SK-N-SH (cell line): ENCODE results near the gene PBX1.

Source experiments
- CHD2 ChIP-seq: fragments of 150-350 bp; IDR thresholded peaks from 2 replicates; pipeline ENCODE4 v1.6.1; 2018; ENCODE audit warnings: low read length; ENCODE audit not compliant: partially characterized antibody
- EZH2phosphoT487 ChIP-seq: fragments of 200-600 bp; sonication (generic); IDR thresholded peaks from 2 replicates; pipeline ENCODE4 v1.6.1; 2017; ENCODE audit warnings: low read depth, mixed run types, mild to moderate bottlenecking, antibody characterized with exemption, moderate library complexity, borderline replicate concordance
- GABPA ChIP-seq: IDR thresholded peaks from 2 replicates; pipeline ENCODE4 v1.4.0; 2012; ENCODE audit warnings: low read depth, mild to moderate bottlenecking
- MEF2A ChIP-seq: IDR thresholded peaks from 2 replicates; pipeline ENCODE4 v1.4.0; 2012; ENCODE audit warnings: low read depth, borderline replicate concordance
- MXI1 ChIP-seq: IDR thresholded peaks from 2 replicates; pipeline ENCODE4 v1.6.1; 2012; ENCODE audit warnings: mild to moderate bottlenecking, low read depth, low read length, improper control_type of control experiment
- POLR2AphosphoS5 ChIP-seq: IDR thresholded peaks from 2 replicates; pipeline ENCODE4 v1.6.1; 2012; ENCODE audit warnings: low read depth, low read length
- RFX5 ChIP-seq: IDR thresholded peaks from 2 replicates; pipeline ENCODE4 v1.6.1; 2012; ENCODE audit warnings: mild to moderate bottlenecking, improper control_type of control experiment, low read length
- SMC3 ChIP-seq: IDR thresholded peaks from 2 replicates; pipeline ENCODE4 v1.6.1; 2012; ENCODE audit warnings: low read depth, low read length, improper control_type of control experiment
- TAF1 ChIP-seq: IDR thresholded peaks from 2 replicates; pipeline ENCODE4 v1.6.1; 2012; ENCODE audit warnings: low read depth, mild to moderate bottlenecking, low read length, moderate library complexity, borderline replicate concordance
- TCF12 ChIP-seq: IDR thresholded peaks from 2 replicates; pipeline ENCODE4 v1.4.0; 2012
- YY1 ChIP-seq: IDR thresholded peaks from 2 replicates; pipeline ENCODE4 v1.4.0; 2012; ENCODE audit warnings: low read depth, mild to moderate bottlenecking
- TF ChIP-seq, protein P1 (sequence below): fragments of 200-600 bp; sonication (generic); IDR thresholded peaks from 2 replicates; pipeline ENCODE4 v1.6.1; 2017; ENCODE audit warnings: antibody characterized with exemption, mild to moderate bottlenecking, moderate library complexity
- TF ChIP-seq, protein P2 (sequence below): IDR thresholded peaks from 2 replicates; pipeline ENCODE4 v1.6.1; 2012; ENCODE audit warnings: mild to moderate bottlenecking, low read depth, low read length, moderate library complexity
- TF ChIP-seq, protein P3 (sequence below): IDR thresholded peaks from 2 replicates; pipeline ENCODE4 v1.4.0; 2012; ENCODE audit warnings: low read depth

DNA sequence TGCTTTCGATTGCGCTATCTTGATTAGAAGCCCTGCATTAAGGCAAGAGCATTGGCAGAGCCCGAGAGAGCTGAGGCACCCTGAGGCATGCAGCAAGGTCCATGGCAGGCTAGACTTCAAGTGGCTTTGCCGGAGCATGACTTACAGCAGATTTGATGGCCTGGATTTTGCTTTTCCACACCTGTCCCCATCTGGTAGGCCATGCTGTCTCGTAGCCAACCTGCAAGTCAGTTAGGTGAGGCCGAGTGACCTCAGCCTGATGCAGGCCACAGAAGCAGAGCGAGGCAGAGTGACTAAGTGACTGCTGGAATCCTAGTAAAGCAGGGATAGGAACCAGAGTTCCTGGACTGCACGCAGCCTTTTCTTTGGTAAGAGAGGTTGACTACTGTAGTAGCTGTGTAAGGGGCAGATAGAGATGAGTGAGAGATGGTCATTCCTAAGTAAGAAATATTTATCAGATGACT, 148.9 kb downstream of the PBX1 start:
- TF ChIP-seq, protein P1, sequence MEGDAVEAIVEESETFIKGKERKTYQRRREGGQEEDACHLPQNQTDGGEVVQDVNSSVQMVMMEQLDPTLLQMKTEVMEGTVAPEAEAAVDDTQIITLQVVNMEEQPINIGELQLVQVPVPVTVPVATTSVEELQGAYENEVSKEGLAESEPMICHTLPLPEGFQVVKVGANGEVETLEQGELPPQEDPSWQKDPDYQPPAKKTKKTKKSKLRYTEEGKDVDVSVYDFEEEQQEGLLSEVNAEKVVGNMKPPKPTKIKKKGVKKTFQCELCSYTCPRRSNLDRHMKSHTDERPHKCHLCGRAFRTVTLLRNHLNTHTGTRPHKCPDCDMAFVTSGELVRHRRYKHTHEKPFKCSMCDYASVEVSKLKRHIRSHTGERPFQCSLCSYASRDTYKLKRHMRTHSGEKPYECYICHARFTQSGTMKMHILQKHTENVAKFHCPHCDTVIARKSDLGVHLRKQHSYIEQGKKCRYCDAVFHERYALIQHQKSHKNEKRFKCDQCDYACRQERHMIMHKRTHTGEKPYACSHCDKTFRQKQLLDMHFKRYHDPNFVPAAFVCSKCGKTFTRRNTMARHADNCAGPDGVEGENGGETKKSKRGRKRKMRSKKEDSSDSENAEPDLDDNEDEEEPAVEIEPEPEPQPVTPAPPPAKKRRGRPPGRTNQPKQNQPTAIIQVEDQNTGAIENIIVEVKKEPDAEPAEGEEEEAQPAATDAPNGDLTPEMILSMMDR: no peak
- TF ChIP-seq GABPA: no peak
- TF ChIP-seq POLR2AphosphoS5: no peak
- TF ChIP-seq MXI1: no peak
- TF ChIP-seq, protein P2, sequence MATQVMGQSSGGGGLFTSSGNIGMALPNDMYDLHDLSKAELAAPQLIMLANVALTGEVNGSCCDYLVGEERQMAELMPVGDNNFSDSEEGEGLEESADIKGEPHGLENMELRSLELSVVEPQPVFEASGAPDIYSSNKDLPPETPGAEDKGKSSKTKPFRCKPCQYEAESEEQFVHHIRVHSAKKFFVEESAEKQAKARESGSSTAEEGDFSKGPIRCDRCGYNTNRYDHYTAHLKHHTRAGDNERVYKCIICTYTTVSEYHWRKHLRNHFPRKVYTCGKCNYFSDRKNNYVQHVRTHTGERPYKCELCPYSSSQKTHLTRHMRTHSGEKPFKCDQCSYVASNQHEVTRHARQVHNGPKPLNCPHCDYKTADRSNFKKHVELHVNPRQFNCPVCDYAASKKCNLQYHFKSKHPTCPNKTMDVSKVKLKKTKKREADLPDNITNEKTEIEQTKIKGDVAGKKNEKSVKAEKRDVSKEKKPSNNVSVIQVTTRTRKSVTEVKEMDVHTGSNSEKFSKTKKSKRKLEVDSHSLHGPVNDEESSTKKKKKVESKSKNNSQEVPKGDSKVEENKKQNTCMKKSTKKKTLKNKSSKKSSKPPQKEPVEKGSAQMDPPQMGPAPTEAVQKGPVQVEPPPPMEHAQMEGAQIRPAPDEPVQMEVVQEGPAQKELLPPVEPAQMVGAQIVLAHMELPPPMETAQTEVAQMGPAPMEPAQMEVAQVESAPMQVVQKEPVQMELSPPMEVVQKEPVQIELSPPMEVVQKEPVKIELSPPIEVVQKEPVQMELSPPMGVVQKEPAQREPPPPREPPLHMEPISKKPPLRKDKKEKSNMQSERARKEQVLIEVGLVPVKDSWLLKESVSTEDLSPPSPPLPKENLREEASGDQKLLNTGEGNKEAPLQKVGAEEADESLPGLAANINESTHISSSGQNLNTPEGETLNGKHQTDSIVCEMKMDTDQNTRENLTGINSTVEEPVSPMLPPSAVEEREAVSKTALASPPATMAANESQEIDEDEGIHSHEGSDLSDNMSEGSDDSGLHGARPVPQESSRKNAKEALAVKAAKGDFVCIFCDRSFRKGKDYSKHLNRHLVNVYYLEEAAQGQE: no peak
- TF ChIP-seq, protein P3, sequence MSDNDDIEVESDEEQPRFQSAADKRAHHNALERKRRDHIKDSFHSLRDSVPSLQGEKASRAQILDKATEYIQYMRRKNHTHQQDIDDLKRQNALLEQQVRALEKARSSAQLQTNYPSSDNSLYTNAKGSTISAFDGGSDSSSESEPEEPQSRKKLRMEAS: 0 out of 2 replicates have a peak, but pooled peaks have one; percentile 34
- TF ChIP-seq EZH2phosphoT487: no peak
- TF ChIP-seq RFX5: no peak
- TF ChIP-seq SMC3: no peak
- no peak for TF ChIP-seq YY1
- TF ChIP-seq CHD2: no peak
- TF ChIP-seq TAF1: no peak
- peak; percentile 70 for TF ChIP-seq TCF12
- no peak for TF ChIP-seq MEF2A
